ENCODE results near the gene RIC1.
A peak's percentile ranks its signal among the peaks of the same experiment; 100 is the strongest.

RIC1 gene

GRCh38 chr9:5749306-5749705 is 120.4 kb downstream of the RIC1 start:
- no peak for DNase-seq (ENCODE audit: low read depth)
- TF ChIP-seq, protein P1, sequence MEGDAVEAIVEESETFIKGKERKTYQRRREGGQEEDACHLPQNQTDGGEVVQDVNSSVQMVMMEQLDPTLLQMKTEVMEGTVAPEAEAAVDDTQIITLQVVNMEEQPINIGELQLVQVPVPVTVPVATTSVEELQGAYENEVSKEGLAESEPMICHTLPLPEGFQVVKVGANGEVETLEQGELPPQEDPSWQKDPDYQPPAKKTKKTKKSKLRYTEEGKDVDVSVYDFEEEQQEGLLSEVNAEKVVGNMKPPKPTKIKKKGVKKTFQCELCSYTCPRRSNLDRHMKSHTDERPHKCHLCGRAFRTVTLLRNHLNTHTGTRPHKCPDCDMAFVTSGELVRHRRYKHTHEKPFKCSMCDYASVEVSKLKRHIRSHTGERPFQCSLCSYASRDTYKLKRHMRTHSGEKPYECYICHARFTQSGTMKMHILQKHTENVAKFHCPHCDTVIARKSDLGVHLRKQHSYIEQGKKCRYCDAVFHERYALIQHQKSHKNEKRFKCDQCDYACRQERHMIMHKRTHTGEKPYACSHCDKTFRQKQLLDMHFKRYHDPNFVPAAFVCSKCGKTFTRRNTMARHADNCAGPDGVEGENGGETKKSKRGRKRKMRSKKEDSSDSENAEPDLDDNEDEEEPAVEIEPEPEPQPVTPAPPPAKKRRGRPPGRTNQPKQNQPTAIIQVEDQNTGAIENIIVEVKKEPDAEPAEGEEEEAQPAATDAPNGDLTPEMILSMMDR (conservative IDR thresholded peaks at IDR 0.05; ENCODE audit: low read depth, low read length), result no peak
- no peak overlapping the region for H3K4me3 ChIP-seq (ENCODE audit: low read depth, low read length)

DNA sequence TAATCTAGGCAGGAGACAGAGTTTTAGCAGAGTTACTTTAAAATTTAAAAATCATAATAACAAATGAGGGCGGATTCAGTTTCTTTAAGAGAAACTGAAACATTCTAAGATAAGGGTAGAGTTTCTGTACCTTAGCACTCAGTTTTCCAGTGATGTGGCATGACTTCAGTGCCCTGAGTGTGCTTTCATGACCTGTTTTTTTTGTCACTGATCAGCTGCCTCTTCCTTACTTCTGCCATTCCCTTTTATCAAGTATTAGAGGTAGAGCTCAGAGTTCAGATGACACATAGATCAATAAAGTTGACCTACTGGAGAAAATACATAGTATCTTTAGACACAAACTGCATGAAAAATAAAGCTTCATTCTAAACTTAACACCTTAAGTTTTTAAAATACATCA is 121.7 kb downstream of the RIC1 start:
- TF ChIP-seq, protein P1 (conservative IDR thresholded peaks at IDR 0.05; ENCODE audit: low read depth, low read length), result no peak
- H3K4me3 ChIP-seq (ENCODE audit: low read depth, low read length), result no peak overlapping the region
- DNase-seq (ENCODE audit: low read depth), result no peak

GRCh38 chr9:5756633-5757032 is 127.7 kb downstream of the RIC1 start:
- DNase-seq (ENCODE audit: low read depth), result peak; percentile 18
- TF ChIP-seq, protein P1 (conservative IDR thresholded peaks at IDR 0.05; ENCODE audit: low read depth, low read length), result no peak
- H3K4me3 ChIP-seq (ENCODE audit: low read depth, low read length), result no peak overlapping the region

GRCh38 chr9:5760338-5760737 is 131.4 kb downstream of the RIC1 start:
- TF ChIP-seq, protein P1 (conservative IDR thresholded peaks at IDR 0.05; ENCODE audit: low read depth, low read length), result no peak
- no peak for DNase-seq (ENCODE audit: low read depth)
- H3K4me3 ChIP-seq (ENCODE audit: low read depth, low read length), result no peak overlapping the region

- H3K4me3 ChIP-seq (ENCODE audit: low read depth, low read length), result no peak overlapping the region
These were observed 133.5 kb downstream of the RIC1 start for GRCh38 chr9:5762421-5762820.

DNA sequence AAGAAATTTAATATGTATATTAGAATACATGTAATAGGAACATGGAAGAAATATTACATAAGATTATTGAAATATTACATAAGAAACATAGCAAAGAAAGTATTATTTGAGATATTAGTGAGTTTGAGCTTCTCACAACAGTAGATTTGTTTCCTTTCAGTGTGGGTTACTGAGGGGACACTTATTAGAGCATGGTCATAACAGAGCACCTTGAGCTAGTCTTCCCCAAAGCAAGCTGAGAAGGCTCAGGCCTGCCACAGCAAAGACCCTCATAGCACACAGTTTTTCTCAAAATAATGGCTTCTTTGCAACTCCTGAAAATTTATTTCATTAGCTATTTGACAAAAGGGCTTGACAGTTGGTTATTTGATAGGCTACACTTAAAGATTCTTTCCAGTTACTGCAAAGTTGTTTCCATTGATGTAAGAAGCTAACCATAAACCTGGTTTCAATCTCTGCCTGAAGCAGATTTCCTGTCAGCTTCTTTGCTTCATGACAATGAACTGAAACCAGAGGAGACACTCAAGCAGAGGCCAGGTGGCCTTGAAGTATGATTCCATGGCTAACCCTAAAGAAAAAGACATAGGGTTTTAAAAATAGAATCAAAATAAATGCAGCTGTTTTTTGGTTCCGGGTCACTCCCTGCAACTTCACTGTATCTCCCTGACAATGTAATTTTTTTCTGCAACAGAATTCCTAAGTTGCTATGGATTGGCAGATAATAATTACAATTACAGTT is 135.4 kb downstream of the RIC1 start:
- DNase-seq (ENCODE audit: low read depth), result no peak
- TF ChIP-seq, protein P1 (conservative IDR thresholded peaks at IDR 0.05; ENCODE audit: low read depth, low read length), result no peak
- no peak overlapping the region for H3K4me3 ChIP-seq (ENCODE audit: low read depth, low read length)

More at GRCh38 chr9:5762421-5762820, 133.5 kb downstream of the RIC1 start:
- TF ChIP-seq, protein P1 (conservative IDR thresholded peaks at IDR 0.05; ENCODE audit: low read depth, low read length), result no peak
- no peak for DNase-seq (ENCODE audit: low read depth)

Data from choroid plexus epithelial cell (primary cell).